HEK293 (cell line): Measurements from ENCODE around the gene AKT3.

Experiments used
- CTCF ChIP-seq: fragments of 450-650 bp; formaldehyde crosslinking; IDR thresholded peaks from 2 replicates; pipeline ENCODE4 v1.5.1; 2016; ENCODE audit warnings: missing biosample characterization, missing genetic modification characterization
- KLF17 ChIP-seq: fragments of 450-650 bp; formaldehyde crosslinking; IDR thresholded peaks from 2 replicates; pipeline ENCODE4 v1.5.1; 2016; ENCODE audit warnings: missing biosample characterization, missing genetic modification characterization
- SALL2 ChIP-seq: fragments of 450-650 bp; formaldehyde crosslinking; IDR thresholded peaks from 2 replicates; pipeline ENCODE4 v1.5.0; 2017; ENCODE audit warnings: missing biosample characterization, mild to moderate bottlenecking, missing genetic modification characterization, borderline replicate concordance
- SP2 ChIP-seq: fragments of 450-650 bp; formaldehyde crosslinking; IDR thresholded peaks from 2 replicates; pipeline ENCODE4 v1.5.1; 2016; ENCODE audit warnings: missing biosample characterization, missing genetic modification characterization
- YY1 ChIP-seq: fragments of 450-650 bp; formaldehyde crosslinking; IDR thresholded peaks from 2 replicates; pipeline ENCODE4 v1.5.1; 2018; ENCODE audit warnings: missing biosample characterization, missing genetic modification characterization
- ZBTB21 ChIP-seq: fragments of 450-650 bp; formaldehyde crosslinking; IDR thresholded peaks from 2 replicates; pipeline ENCODE4 v1.5.1; 2017; ENCODE audit warnings: missing biosample characterization, missing genetic modification characterization
- ZBTB49 ChIP-seq: fragments of 450-650 bp; formaldehyde crosslinking; IDR thresholded peaks from 2 replicates; pipeline ENCODE4 v1.5.1; 2016; ENCODE audit warnings: missing biosample characterization, missing genetic modification characterization, low read depth
- ZFP41 ChIP-seq: fragments of 450-650 bp; formaldehyde crosslinking; IDR thresholded peaks from 2 replicates; pipeline ENCODE4 v1.5.1; 2016; ENCODE audit warnings: missing biosample characterization, missing genetic modification characterization, borderline replicate concordance
- ZNF146 ChIP-seq: fragments of 450-650 bp; formaldehyde crosslinking; IDR thresholded peaks from 2 replicates; pipeline ENCODE4 v1.5.1; 2016; ENCODE audit warnings: missing biosample characterization, missing genetic modification characterization
- ZNF148 ChIP-seq: fragments of 450-650 bp; formaldehyde crosslinking; IDR thresholded peaks from 2 replicates; pipeline ENCODE4 v1.5.0; 2017; ENCODE audit warnings: missing biosample characterization, missing genetic modification characterization, borderline replicate concordance
- ZNF311 ChIP-seq: fragments of 450-650 bp; formaldehyde crosslinking; IDR thresholded peaks from 2 replicates; pipeline ENCODE4 v1.5.1; 2017; ENCODE audit warnings: missing biosample characterization, missing genetic modification characterization, borderline replicate concordance
- ZNF626 ChIP-seq: fragments of 450-650 bp; sonication (Bioruptor Pico); formaldehyde crosslinking; IDR thresholded peaks from 2 replicates; pipeline ENCODE4 v1.5.1; 2018; ENCODE audit warnings: missing biosample characterization, missing genetic modification characterization, inconsistent platforms

GRCh38 chr1:243708210-243708609 is 141.8 kb downstream of the AKT3 start:
- no peak; the same call in 1 of the 2 replicates for TF ChIP-seq CTCF (tag by site-specific recombination)
- TF ChIP-seq ZNF311 (tag by site-specific recombination), result no peak
- TF ChIP-seq ZBTB21, result no peak
- TF ChIP-seq ZNF626 (tag by site-specific recombination), result no peak
- no peak for TF ChIP-seq SALL2
- TF ChIP-seq ZNF146, result no peak
- TF ChIP-seq KLF17 (tag by site-specific recombination), result no peak
- no peak for TF ChIP-seq ZBTB49 (tag by site-specific recombination)
- no peak for TF ChIP-seq ZFP41 (tag by site-specific recombination)
- TF ChIP-seq YY1 (tag by site-specific recombination), result no peak
- TF ChIP-seq ZNF148, result no peak
- TF ChIP-seq SP2 (tag by site-specific recombination), result no peak
